ENCODE results near the gene CKS2. TPM values are rescaled to one million over a fixed set of nuclear protein-coding genes. Genes with fewer than 3 reads are reported as not detected.

Gene CKS2
- polyA plus RNA-seq, 3 donors: 95.2 to 105 (median 104) TPM

DNA sequence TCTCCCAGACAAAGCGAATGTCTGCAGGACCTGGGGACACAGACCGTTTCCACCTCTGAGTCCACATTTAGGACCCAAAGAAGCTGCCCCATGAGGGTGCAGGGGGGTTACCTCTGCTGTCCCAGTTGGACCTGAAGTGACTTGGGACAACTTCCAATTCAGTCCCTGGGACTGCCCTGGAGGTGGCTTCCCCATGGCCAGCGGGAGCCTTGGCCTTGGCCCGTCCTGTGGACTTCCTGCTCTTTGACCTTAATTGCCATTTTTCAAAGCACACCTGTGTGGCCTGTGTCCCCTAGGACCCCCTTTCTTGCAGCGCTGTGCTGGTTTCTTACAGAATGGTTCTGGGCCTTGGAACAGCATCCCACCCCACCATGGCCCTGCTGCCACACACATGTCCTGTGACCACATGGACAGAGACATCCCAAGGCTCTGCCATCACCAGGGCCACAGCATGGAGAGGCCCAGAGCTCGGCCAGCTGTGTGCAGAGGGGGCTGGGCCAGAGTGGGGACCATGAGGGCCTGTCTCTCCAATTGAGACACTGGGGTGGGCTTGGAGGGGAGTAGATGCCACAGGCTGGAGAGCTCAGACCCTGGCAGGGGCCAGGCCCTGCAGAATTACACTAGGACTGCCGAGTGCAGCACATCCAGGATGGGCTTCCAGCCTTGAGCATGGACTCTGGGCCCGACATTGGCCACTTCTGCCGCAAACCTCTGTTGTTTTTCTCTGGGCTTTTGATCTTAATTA lies 53.1 kb downstream of the CKS2 start:
- DNase-seq (ENCODE audit: low read depth in 3 of 3, low spot score in 2 of 3): no peak

DNA sequence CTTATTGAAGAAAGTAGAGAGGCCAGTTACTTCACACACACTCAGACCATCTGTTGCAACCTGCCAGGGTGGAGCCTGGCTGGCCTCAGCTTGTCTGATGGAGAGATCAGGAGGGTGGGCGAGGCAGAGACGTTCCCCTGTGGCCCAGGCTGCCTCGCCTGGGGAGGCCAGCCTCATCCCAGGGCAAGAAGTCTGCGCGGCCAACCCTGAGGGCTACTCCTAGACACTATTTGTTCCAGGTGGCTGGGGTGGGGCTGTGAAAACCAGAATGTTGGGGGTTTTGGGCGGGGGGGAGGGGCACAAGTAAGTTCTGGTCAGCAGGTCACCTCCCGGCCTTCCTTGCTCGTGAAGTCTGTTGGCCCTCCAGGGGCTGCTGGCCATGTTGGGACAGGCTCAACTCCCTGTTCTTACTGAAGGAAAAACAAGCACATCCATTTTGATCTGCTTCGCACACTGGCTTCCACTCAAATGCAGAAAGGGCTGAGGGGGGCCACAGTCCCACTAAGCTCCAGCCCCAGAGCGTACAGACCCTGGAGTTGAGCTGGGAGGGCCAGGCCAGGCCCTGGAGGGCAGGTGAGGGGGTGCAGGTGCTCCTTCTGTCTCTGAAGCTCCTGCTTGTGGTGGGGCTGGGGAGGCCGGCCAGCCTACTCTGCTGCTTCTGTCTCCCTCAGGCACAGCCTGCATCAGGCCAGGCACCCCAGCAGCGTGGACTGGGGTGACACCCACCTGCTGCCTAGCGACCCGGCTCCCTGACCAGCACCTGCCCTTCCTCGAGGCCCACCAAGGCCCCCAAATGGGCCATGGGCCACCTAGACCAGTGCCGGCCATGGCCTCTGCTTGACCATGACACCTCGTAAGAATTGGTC lies 53.9 kb downstream of the CKS2 start:
- no peak for DNase-seq (ENCODE audit: low read depth in 3 of 3, low spot score in 2 of 3)

DNA sequence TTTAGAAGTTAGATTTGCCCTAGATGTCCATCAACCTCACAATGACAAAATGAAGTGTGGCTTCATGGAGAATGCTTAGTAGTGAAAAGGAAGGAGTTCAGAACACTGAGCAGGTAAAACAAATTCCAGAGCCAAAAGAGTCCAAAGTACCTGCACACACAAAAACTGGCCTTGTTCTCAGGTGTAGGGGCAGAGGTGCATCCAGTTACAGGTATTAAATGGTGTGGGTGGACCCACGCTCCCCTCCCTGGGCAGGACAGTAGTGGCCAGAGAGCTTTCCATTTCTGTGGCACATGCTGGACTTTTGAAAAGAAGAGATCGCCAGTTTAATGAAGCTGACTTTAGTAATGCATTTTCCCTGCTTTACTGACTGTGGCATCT lies 54.5 kb downstream of the CKS2 start:
- DNase-seq (ENCODE audit: low read depth in 3 of 3, low spot score in 2 of 3): no peak

Other genes with a start within 250 kb of the CKS2 start
- gene SHC3, start 132.4 kb upstream of the CKS2 start, polyA plus RNA-seq (ENCODE audit: insufficient read length in 3 of 3): 1 to 10 TPM; 2.2 to 2.7 (median 2.5) TPM
- gene SECISBP2, start 7.3 kb downstream of the CKS2 start, polyA plus RNA-seq (ENCODE audit: insufficient read length in 3 of 3): 10 to 100 TPM; 62.9 to 68.8 (median 67.4) TPM
- gene SEMA4D, start 186.9 kb downstream of the CKS2 start, polyA plus RNA-seq (ENCODE audit: insufficient read length in 3 of 3): 10 to 100 TPM; 40.7 to 45.0 (median 41.3) TPM

Data from right renal cortex interstitium (tissue), 3 donors.